ENCODE results near the gene MKKS. TPM values are rescaled to one million over a fixed set of nuclear protein-coding genes. Genes with fewer than 3 reads are reported as not detected.

The MKKS gene
- total and polyA plus RNA-seq, 8 donors: 13.8 to 30.2 (median 24.6) TPM

DNA sequence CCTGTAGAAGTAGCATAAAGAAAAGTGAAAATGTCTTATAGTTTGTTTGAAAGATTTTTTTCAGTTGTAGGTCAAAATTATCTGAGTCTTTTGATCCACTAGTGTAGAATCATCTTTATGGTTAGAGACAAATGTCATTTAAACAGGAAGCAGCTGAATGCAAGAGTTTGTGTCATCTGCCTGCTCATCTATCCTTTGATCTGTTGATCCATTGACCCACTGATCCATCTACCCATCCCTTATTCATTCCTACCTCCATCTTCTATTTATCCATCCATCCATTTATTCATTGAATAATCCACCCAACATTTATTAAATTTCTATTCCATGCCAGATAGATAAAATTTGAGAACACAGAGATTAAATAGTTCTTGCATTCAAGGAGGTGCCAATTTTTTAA lies 62.6 kb downstream of the MKKS start:
- Histone ChIP-seq H3K4me1 (no peaks in the 10 kb centered on the region), H3K4me3 (no peak overlapping the region), H3K36me3 (no peaks in the 10 kb centered on the region), H3K27me3 (no peaks in the 10 kb centered on the region), H3K9me3 (peaks cover 0 to 6% of the 10 kb centered on the region in 2 donors), H3K27ac (no peak overlapping the region)
- TF ChIP-seq, protein P1, sequence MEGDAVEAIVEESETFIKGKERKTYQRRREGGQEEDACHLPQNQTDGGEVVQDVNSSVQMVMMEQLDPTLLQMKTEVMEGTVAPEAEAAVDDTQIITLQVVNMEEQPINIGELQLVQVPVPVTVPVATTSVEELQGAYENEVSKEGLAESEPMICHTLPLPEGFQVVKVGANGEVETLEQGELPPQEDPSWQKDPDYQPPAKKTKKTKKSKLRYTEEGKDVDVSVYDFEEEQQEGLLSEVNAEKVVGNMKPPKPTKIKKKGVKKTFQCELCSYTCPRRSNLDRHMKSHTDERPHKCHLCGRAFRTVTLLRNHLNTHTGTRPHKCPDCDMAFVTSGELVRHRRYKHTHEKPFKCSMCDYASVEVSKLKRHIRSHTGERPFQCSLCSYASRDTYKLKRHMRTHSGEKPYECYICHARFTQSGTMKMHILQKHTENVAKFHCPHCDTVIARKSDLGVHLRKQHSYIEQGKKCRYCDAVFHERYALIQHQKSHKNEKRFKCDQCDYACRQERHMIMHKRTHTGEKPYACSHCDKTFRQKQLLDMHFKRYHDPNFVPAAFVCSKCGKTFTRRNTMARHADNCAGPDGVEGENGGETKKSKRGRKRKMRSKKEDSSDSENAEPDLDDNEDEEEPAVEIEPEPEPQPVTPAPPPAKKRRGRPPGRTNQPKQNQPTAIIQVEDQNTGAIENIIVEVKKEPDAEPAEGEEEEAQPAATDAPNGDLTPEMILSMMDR (IDR thresholded peaks at IDR 0.05): no peak
- intact Hi-C loops (cut with DNase I): no loop called here
- no peak for DNase-seq
- ATAC-seq: no peak

DNA sequence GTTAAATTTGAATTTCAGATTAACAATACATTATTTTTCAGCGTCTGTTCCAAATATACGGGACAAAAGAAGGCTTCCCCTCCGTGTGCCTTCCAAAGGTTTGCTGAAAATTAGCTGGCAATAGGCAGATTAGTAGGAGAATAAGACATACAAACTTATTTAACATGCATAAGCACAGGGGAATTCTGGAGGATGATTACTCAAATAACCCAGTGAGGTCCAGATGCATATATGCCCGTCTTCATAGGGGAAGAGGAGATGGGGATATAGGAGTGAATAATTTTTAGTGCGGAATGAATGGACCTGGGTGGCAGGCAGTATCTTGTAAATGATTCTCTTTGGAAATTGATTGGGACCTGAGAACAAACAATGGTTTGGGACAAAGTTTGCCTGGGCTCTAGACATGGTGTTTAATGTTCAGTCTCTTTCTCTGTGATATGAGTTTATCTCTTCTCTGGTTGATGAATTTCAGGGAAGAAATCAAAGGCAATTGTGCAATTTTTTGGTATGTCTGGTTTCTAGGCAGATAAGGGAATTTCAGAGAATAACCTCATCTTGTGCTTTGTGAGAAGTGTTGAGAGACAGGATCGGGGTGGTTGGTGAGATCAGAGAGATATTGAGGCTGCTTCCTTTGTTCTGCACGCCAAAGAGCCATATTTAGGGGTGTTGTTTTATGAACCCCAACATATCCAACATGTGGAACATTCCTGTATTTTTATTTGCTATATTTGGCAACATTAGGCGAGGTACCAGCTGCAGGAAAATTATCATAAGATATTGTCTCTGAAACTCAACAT lies 63.7 kb downstream of the MKKS start:
- no peaks in the 10 kb centered on the region for H3K36me3 ChIP-seq
- DNase-seq (peak in 1 of 4 donors; percentile 40), ATAC-seq (no peak)
- no peaks in the 10 kb centered on the region for H3K4me1 ChIP-seq
- H3K27ac ChIP-seq: peak overlapping the region in 1 of 2 donors; percentile 13
- H3K27me3 ChIP-seq: no peaks in the 10 kb centered on the region
- TF ChIP-seq, protein P1 (IDR thresholded peaks at IDR 0.05): no peak
- intact Hi-C loops (cut with DNase I): no loop called here
- no peak overlapping the region for H3K4me3 ChIP-seq
- H3K9me3 ChIP-seq: no peaks in the 10 kb centered on the region

DNA sequence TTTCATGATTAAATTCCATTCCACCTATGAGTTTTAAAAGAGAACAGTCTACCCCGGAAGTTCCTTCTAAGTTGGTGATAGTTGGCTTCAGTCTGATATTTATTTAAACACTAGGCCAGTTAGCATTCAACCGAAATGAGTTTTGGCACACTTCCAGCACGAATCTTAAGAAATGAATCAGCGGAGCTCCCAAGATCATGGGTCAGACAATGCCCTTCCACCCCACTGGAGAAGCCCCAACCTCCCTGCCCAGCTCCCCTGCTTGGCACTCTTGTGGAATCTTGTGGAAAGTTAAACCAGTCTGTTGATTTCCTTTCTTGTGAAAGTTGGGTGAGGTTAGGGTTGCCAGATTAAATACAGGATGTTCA lies 64.3 kb downstream of the MKKS start:
- H3K36me3 ChIP-seq: no peaks in the 10 kb centered on the region
- H3K9me3 ChIP-seq: no peaks in the 10 kb centered on the region
- TF ChIP-seq, protein P1 (IDR thresholded peaks at IDR 0.05): no peak
- DNase-seq: peak in 1 of 4 donors; percentile 21
- intact Hi-C loops (cut with DNase I): no loop called here
- no peaks in the 10 kb centered on the region for H3K4me1 ChIP-seq
- peak overlapping the region in 1 of 2 donors; percentile 13 for H3K27ac ChIP-seq
- no peak overlapping the region for H3K4me3 ChIP-seq
- no peak for ATAC-seq
- no peaks in the 10 kb centered on the region for H3K27me3 ChIP-seq

DNA sequence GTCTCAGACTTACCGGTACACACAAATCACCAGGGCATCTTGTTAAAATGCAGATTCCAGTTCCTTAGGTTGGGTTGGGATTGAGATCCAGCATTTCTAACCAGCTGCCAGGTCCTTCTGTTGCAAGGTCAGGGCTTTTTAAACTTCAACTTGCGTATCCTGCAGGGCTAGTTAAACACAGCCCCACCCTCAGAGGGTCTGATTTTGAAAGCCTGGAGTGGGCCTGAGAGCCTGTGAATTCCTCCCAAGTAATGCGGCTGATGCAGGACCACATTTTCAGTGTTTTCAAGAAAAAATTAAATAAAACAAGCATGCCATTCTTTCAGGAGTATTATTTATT lies 65.3 kb downstream of the MKKS start:
- DNase-seq (no peak), ATAC-seq (no peak)
- intact Hi-C loops (cut with DNase I): no loop called here
- H3K36me3 ChIP-seq: no peaks in the 10 kb centered on the region
- TF ChIP-seq, protein P1 (IDR thresholded peaks at IDR 0.05): no peak
- no peaks in the 10 kb centered on the region for H3K4me1 ChIP-seq
- H3K27ac ChIP-seq: no peak overlapping the region
- no peak overlapping the region for H3K4me3 ChIP-seq
- H3K27me3 ChIP-seq: no peaks in the 10 kb centered on the region
- no peaks in the 10 kb centered on the region for H3K9me3 ChIP-seq

DNA sequence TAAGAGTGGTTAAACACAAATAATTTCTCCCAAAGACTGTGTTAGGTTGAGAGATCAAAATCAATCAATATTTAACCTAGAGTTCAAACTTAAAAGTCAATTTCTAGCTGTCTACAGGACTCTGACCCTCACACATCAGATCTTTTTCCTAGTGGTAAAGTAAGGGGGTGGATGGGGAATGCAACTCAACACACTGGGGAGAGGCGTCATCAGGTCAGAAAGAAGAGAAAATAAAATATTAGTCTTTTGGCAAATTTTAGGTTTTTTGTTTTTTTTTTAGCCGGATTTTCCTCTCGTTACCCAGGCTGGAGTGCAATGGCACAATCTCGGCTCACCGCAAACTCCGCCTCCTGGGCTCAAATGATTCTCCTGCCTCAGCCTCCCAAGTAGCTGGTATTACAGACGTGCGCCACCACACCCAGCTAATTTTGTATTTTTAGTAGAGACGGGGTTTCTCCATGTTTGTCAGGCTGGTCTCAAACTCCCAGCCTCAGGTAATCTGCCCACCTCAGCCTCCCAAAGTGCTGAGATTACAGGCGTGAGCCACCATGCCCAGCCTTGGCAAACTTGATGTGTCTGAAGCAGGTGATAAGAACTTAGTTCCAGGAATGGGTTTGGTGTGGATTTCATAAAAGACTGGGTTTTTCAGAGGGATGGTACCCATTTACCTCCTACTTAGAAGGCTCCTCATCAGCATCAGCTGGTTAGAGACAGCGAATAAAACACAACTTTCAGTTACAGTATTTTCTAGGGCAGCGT lies 65.9 kb downstream of the MKKS start:
- Histone ChIP-seq H3K4me3 (no peak overlapping the region), H3K4me1 (no peaks in the 10 kb centered on the region), H3K36me3 (no peaks in the 10 kb centered on the region), H3K9me3 (no peaks in the 10 kb centered on the region), H3K27ac (no peak overlapping the region), H3K27me3 (no peaks in the 10 kb centered on the region)
- no peak for DNase-seq
- ATAC-seq: no peak
- TF ChIP-seq, protein P1 (IDR thresholded peaks at IDR 0.05): no peak
- intact Hi-C loops (cut with DNase I): no loop called here
